ENCODE data around the gene TANK. TPM values are rescaled to one million over a fixed set of nuclear protein-coding genes. Genes with fewer than 3 reads are reported as not detected.
A peak's percentile ranks its signal among the peaks of the same experiment; 100 is the strongest.
"Not testable (repeated sequence)": the region's sequence is repeated elsewhere in the genome, so short reads cannot be mapped to it uniquely, and the experiment has no call there.

The TANK gene
- polyA plus RNA-seq, 3 donors = 72.7 to 91.7 (median 73.5) TPM

DNA sequence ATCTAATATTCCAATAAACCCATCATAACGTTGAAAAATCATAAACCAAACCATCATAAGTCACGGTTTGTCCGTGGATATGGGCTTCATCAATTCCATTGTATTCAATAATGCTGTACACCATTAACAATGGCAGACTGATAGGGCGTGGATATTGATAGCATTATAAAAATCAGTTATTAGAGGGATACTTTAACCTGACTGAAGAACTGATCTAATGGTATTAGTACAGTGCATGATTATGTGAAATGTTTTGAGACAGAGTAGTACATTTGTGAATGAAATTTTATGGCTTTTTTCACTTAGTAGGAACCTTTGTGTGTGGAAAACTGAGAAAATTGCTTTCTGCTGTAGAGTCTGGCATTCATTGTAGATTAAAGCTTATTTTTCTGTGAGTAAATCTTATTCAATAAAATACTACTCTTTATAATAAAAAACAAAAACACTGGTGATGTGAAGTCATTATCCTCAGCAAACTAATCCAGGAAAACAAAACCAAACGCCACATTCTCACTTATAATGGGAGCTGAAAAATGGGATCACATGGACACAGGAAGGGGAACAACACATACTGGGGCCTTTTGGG is 119.1 kb downstream of the TANK start:
- H2AFZ ChIP-seq (ENCODE audit: insufficient read depth, low read depth, low read length, poor library complexity, severe bottlenecking); H3K9ac ChIP-seq (ENCODE audit: insufficient read depth, low read length, poor library complexity, severe bottlenecking); H3K27me3 Mint-ChIP-seq (ENCODE audit: low read depth in 3 of 3); H3K27ac ChIP-seq (ENCODE audit: low read depth in 1 of 2, low read length in 2 of 2); H3K36me3 Mint-ChIP-seq; intact Hi-C loops (cut with micrococcal nuclease); H3K4me2 ChIP-seq (replicated peaks; ENCODE audit: extremely low read depth, low read length, poor library complexity, severe bottlenecking); H3K27me3 ChIP-seq (ENCODE audit: control insufficient read depth in 2 of 2, insufficient read depth in 2 of 2, low read length in 2 of 2); H3K4me1 ChIP-seq (ENCODE audit: control insufficient read depth in 1 of 2, insufficient read depth in 2 of 2, low read length in 2 of 2); H3K4me3 ChIP-seq (replicated peaks in 1 of 3; ENCODE audit: low read depth in 2 of 3, low read length in 3 of 3); H3K36me3 ChIP-seq (replicated peaks in 1 of 2; ENCODE audit: control insufficient read depth in 1 of 2, insufficient read depth in 2 of 2, low read length in 2 of 2); H3K9me3 Mint-ChIP-seq; H3K4me1 Mint-ChIP-seq; H4K20me1 ChIP-seq (ENCODE audit: insufficient read depth, low read length); H3K79me2 ChIP-seq (ENCODE audit: insufficient read depth, low read length); H3K9me3 ChIP-seq (replicated peaks in 1 of 2; ENCODE audit: control insufficient read depth in 1 of 2, insufficient read depth in 1 of 2, low read length in 2 of 2); H3K4me3 Mint-ChIP-seq; DNase-seq: not testable (repeated sequence)
- WGBS (ENCODE audit: insufficient coverage) = no CpG with 5 or more reads among the region's 5 CpGs
- H3K27ac Mint-ChIP-seq = peak overlapping the region in 1 of 7 donors; percentile 32

DNA sequence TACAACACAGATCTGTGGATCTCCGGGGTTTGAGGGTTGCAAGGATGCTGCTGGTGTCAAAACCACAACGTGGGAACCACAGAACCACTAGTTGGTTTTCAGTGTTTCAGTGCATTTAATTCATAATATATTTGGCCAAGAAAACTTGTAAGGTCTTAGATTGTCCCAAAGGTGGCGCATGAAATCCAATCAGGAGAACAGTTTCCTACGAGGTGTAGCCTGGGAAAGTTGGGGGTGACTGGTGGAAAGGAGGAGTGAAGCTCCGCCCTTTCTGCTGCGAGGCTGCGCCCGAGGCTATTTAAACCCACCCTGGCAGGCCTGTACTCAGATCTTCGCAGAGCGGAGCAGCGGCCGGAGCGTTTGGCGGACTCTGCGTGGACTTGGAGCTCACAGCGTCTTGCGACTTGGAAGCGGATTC is 120.7 kb downstream of the TANK start:
- H3K27me3 ChIP-seq (ENCODE audit: control insufficient read depth in 2 of 2, insufficient read depth in 2 of 2, low read length in 2 of 2); H3K36me3 ChIP-seq (replicated peaks in 1 of 2; ENCODE audit: control insufficient read depth in 1 of 2, insufficient read depth in 2 of 2, low read length in 2 of 2); H3K27ac ChIP-seq (ENCODE audit: low read depth in 1 of 2, low read length in 2 of 2); DNase-seq; H3K4me1 ChIP-seq (ENCODE audit: control insufficient read depth in 1 of 2, insufficient read depth in 2 of 2, low read length in 2 of 2); H3K9me3 Mint-ChIP-seq; H3K79me2 ChIP-seq (ENCODE audit: insufficient read depth, low read length); H3K4me3 ChIP-seq (replicated peaks in 1 of 3; ENCODE audit: low read depth in 2 of 3, low read length in 3 of 3); H2AFZ ChIP-seq (ENCODE audit: insufficient read depth, low read depth, low read length, poor library complexity, severe bottlenecking); H3K27ac Mint-ChIP-seq; H3K36me3 Mint-ChIP-seq; H3K9me3 ChIP-seq (replicated peaks in 1 of 2; ENCODE audit: control insufficient read depth in 1 of 2, insufficient read depth in 1 of 2, low read length in 2 of 2); intact Hi-C loops (cut with micrococcal nuclease); H3K27me3 Mint-ChIP-seq (ENCODE audit: low read depth in 3 of 3); H3K4me1 Mint-ChIP-seq; H3K4me3 Mint-ChIP-seq; H3K4me2 ChIP-seq (replicated peaks; ENCODE audit: extremely low read depth, low read length, poor library complexity, severe bottlenecking); H4K20me1 ChIP-seq (ENCODE audit: insufficient read depth, low read length); H3K9ac ChIP-seq (ENCODE audit: insufficient read depth, low read length, poor library complexity, severe bottlenecking): not testable (repeated sequence)
- WGBS (ENCODE audit: insufficient coverage) = 84% methylated on average over 12 of the region's 18 CpGs

DNA sequence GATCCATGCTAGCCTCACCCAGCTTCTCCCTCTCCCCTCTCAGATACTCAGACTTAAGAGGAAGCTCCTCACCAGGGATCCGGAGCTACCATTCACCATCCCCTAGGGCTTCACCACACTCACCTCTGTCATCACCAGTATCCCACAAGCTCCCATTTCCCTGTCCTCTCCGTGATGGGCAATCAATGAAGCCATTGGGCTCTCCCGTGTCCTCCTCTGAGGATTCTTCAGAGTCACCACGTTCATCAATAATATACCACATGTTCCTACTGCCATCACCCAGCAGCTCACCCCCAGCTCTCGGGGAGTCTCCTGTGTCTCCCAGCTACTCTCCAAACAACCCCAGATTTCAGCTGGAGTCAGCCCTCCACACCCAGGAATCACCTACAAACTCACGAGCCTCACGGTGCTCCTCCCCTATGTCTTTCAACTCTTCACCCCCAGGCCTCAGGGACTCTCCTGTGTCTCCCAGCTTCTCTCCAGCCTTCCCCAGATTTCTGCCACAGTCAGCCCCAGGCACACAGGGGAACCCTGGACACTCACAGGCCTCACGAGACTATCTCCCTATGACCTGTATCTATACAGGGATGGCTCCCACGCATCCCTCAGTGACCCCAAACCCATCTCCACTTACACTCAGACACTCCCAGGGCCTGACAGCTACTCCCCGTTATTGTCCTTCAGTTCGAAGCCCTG is 121.5 kb downstream of the TANK start:
- H3K4me2 ChIP-seq (replicated peaks; ENCODE audit: extremely low read depth, low read length, poor library complexity, severe bottlenecking); H3K4me3 ChIP-seq (replicated peaks in 1 of 3; ENCODE audit: low read depth in 2 of 3, low read length in 3 of 3); H3K9ac ChIP-seq (ENCODE audit: insufficient read depth, low read length, poor library complexity, severe bottlenecking); H3K4me3 Mint-ChIP-seq; H3K36me3 ChIP-seq (replicated peaks in 1 of 2; ENCODE audit: control insufficient read depth in 1 of 2, insufficient read depth in 2 of 2, low read length in 2 of 2); H3K36me3 Mint-ChIP-seq; H3K27me3 Mint-ChIP-seq (ENCODE audit: low read depth in 3 of 3); H3K4me1 ChIP-seq (ENCODE audit: control insufficient read depth in 1 of 2, insufficient read depth in 2 of 2, low read length in 2 of 2); H3K9me3 ChIP-seq (replicated peaks in 1 of 2; ENCODE audit: control insufficient read depth in 1 of 2, insufficient read depth in 1 of 2, low read length in 2 of 2); H3K4me1 Mint-ChIP-seq; H4K20me1 ChIP-seq (ENCODE audit: insufficient read depth, low read length); H3K27ac ChIP-seq (ENCODE audit: low read depth in 1 of 2, low read length in 2 of 2); H3K27me3 ChIP-seq (ENCODE audit: control insufficient read depth in 2 of 2, insufficient read depth in 2 of 2, low read length in 2 of 2); H3K9me3 Mint-ChIP-seq; intact Hi-C loops (cut with micrococcal nuclease); H3K27ac Mint-ChIP-seq; H2AFZ ChIP-seq (ENCODE audit: insufficient read depth, low read depth, low read length, poor library complexity, severe bottlenecking); H3K79me2 ChIP-seq (ENCODE audit: insufficient read depth, low read length); DNase-seq: not testable (repeated sequence)
- WGBS (ENCODE audit: insufficient coverage) = 92% methylated on average over 11 of the region's 11 CpGs

DNA sequence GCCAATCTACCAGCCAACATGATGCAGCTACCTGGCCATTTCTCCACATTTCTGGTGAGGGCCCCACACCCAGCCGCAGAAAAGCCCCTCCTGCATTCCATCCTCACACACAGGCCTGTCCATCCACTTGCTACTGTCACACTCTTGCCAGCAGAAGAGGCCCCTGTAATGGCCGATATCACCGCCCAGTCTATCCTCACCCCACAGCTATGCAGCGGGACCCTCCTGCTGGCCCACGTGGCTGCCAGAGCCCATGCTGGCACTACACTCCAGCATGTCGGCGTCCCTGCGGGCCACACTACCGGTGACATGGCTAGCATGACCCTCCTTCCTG is 122.0 kb downstream of the TANK start:
- H3K27me3 Mint-ChIP-seq (ENCODE audit: low read depth in 3 of 3); H3K79me2 ChIP-seq (ENCODE audit: insufficient read depth, low read length); H3K9ac ChIP-seq (ENCODE audit: insufficient read depth, low read length, poor library complexity, severe bottlenecking); H3K27ac Mint-ChIP-seq; H3K36me3 ChIP-seq (replicated peaks in 1 of 2; ENCODE audit: control insufficient read depth in 1 of 2, insufficient read depth in 2 of 2, low read length in 2 of 2); H3K4me3 ChIP-seq (replicated peaks in 1 of 3; ENCODE audit: low read depth in 2 of 3, low read length in 3 of 3); H3K4me1 Mint-ChIP-seq; H3K27ac ChIP-seq (ENCODE audit: low read depth in 1 of 2, low read length in 2 of 2); intact Hi-C loops (cut with micrococcal nuclease); DNase-seq; H2AFZ ChIP-seq (ENCODE audit: insufficient read depth, low read depth, low read length, poor library complexity, severe bottlenecking); H4K20me1 ChIP-seq (ENCODE audit: insufficient read depth, low read length); H3K36me3 Mint-ChIP-seq; H3K9me3 Mint-ChIP-seq; H3K27me3 ChIP-seq (ENCODE audit: control insufficient read depth in 2 of 2, insufficient read depth in 2 of 2, low read length in 2 of 2); H3K4me1 ChIP-seq (ENCODE audit: control insufficient read depth in 1 of 2, insufficient read depth in 2 of 2, low read length in 2 of 2); H3K9me3 ChIP-seq (replicated peaks in 1 of 2; ENCODE audit: control insufficient read depth in 1 of 2, insufficient read depth in 1 of 2, low read length in 2 of 2); H3K4me3 Mint-ChIP-seq; H3K4me2 ChIP-seq (replicated peaks; ENCODE audit: extremely low read depth, low read length, poor library complexity, severe bottlenecking): not testable (repeated sequence)
- WGBS (ENCODE audit: insufficient coverage) = 95% methylated on average over 9 of the region's 9 CpGs

All from CD14-positive monocyte (primary cell).